A673 (cell line): ENCODE results near the gene DLEU7. TPM values are rescaled to one million over a fixed set of nuclear protein-coding genes. Genes with fewer than 3 reads are reported as not detected.

Experiments
- BruUV-seq: library from RNA; stranded (reverse); fragments of 400-500 nt; replicated peaks from 2 replicates; lab custom pipeline; 2021; lab: Mats Ljungman, UMichigan
- CTCF ChIA-PET: fragments of 300-600 bp; sonication (Branson Sonifier 250); formaldehyde crosslinking; loops from one replicate; lab custom pipeline; 2022; ENCODE audit warnings: antibody characterized with exemption; lab: Charles Lee
- POLR2A ChIA-PET: fragments of 300-600 bp; sonication (Branson Sonifier 250); formaldehyde crosslinking; loops from one replicate; lab custom pipeline; 2022; ENCODE audit warnings: antibody characterized with exemption; ENCODE audit not compliant: low non-redundant PET; lab: Charles Lee
- DNase-seq: peaks from one replicate; pipeline ENCODE4 v3.0.0-alpha.2; 2015; ENCODE audit warnings: low spot score
- H3K27ac ChIP-seq: fragments of 200-600 bp; sonication (generic); 2 replicates; pipeline ENCODE4 v1.5.1; 2016; ENCODE audit warnings: mixed run types, low read depth, mild to moderate bottlenecking, mixed read lengths, antibody characterized with exemption, low read length; ENCODE audit not compliant: poor library complexity, severe bottlenecking
- H3K27me3 ChIP-seq: fragments of 200-600 bp; sonication (generic); replicated peaks from 2 replicates; pipeline ENCODE4 v1.6.1; 2017; ENCODE audit warnings: mixed run types, low read depth, mild to moderate bottlenecking, mixed read lengths, antibody characterized with exemption, low read length; ENCODE audit not compliant: insufficient read depth, poor library complexity
- H3K36me3 ChIP-seq: fragments of 200-600 bp; sonication (generic); 2 replicates; pipeline ENCODE4 v1.6.1; 2016; ENCODE audit warnings: mixed run types, mild to moderate bottlenecking, mixed read lengths, antibody characterized with exemption, low read length; ENCODE audit not compliant: insufficient read depth, poor library complexity, severe bottlenecking
- H3K4me1 ChIP-seq: fragments of 200-600 bp; sonication (generic); 2 replicates; pipeline ENCODE4 v1.6.1; 2017; ENCODE audit warnings: mixed run types, mild to moderate bottlenecking, mixed read lengths, antibody characterized with exemption, low read length; ENCODE audit not compliant: insufficient read depth, poor library complexity, severe bottlenecking
- H3K4me3 ChIP-seq: fragments of 200-600 bp; sonication (generic); 2 replicates; pipeline ENCODE4 v1.5.1; 2016; ENCODE audit warnings: low read depth, mixed run types, mild to moderate bottlenecking, mixed read lengths, low read length; ENCODE audit not compliant: poor library complexity, severe bottlenecking
- H3K9me3 ChIP-seq: fragments of 200-600 bp; sonication (generic); 2 replicates; pipeline ENCODE4 v1.6.1; 2016; ENCODE audit warnings: mixed run types, low read depth, mild to moderate bottlenecking, mixed read lengths, antibody characterized with exemption, low read length; ENCODE audit not compliant: poor library complexity, severe bottlenecking
- CTCF ChIP-seq: fragments of 300-800, 200-600 bp; sonication (generic); conservative IDR thresholded peaks from 2 replicates; pipeline ENCODE4 v1.5.1; 2017; ENCODE audit warnings: low read depth, mild to moderate bottlenecking, antibody characterized with exemption, low read length, moderate library complexity, mixed read lengths
- EZH2 ChIP-seq: fragments of 200-600 bp; sonication (generic); IDR thresholded peaks from 2 replicates; pipeline ENCODE4 v1.6.1; 2017; ENCODE audit warnings: borderline replicate concordance, low read depth, mild to moderate bottlenecking, mixed read lengths, antibody characterized with exemption, low read length; ENCODE audit not compliant: poor library complexity, severe bottlenecking
- intact Hi-C: fragments of 100-400 bp; cut with micrococcal nuclease; formaldehyde crosslinking; loops from one replicate; pipeline ENCODE4 v1.10.0; 2022; ENCODE audit not compliant: unreplicated experiment
- total RNA-seq: library from RNA; stranded (reverse); gene quantifications from 2 replicates; pipeline ENCODE4 v1.2.3, GENCODE V29; 2021

The DLEU7 gene
- total RNA-seq, 1 experiment from 2014 or later: not detected

DNA sequence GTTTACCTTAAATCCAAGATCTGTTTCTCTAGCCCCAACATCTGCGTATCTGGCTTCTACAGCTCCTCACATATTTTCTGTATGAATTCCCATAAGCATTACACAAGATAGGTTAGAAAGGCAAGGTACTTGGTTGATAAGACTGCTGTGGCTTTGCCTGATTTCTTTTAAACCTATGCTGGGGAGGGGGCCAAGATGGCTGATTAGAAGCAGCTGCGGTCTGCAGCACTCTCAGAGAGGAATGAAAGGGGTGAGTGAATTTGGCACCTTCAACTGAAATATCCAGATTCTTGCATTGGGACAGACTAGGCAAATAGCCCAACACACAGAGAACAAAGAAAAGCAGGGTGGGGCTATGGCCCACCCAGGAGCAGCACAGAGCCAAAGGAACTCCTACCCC, 12.2 kb upstream of the DLEU7 start:
- no peak for TF ChIP-seq EZH2
- TF ChIP-seq CTCF: no peak
- Histone ChIP-seq H3K27ac (no peak overlapping the region), H3K4me1 (no peaks in the 10 kb centered on the region), H3K9me3 (no peaks in the 10 kb centered on the region), H3K36me3 (no peaks in the 10 kb centered on the region), H3K27me3 (no peaks in the 10 kb centered on the region), H3K4me3 (no peak overlapping the region)
- ChIA-PET POLR2A (no interaction called here), CTCF (no interaction called here)
- no TSS peak for BruUV-seq
- no peak for DNase-seq
- intact Hi-C loops: no loop called here

- DNase-seq: no peak
- no peak overlapping the region for H3K27ac ChIP-seq
- no peaks in the 10 kb centered on the region for H3K36me3 ChIP-seq
- no peaks in the 10 kb centered on the region for H3K9me3 ChIP-seq
- intact Hi-C loops: no loop called here
- TF ChIP-seq EZH2: no peak
- no peak for TF ChIP-seq CTCF
- no peaks in the 10 kb centered on the region for H3K4me1 ChIP-seq
- no peak overlapping the region for H3K4me3 ChIP-seq
- H3K27me3 ChIP-seq: no peaks in the 10 kb centered on the region
- ChIA-PET CTCF (no interaction called here), POLR2A (no interaction called here)
- no TSS peak for BruUV-seq
Measured at GRCh38 chr13:50850445-50850844, 7.0 kb upstream of the DLEU7 start.

DNA sequence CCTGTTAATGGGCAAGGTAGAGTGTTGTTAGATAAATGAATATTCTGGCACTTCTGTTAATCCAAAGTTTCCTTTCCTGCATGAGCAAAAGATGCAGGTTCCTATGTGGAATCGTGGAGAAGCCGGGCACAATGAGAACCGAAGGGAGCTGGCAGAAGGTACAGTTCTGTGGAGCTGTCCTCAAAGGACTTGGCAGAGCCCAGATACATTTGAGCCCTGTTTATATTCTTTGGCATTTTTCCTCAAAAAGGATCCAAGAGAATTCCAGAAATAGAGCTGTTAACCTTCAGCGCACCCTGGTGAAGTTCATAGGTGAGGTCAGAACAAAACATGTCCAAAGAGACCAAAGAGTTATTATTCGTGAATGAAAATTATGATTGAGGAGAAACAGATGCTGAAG, 4.0 kb upstream of the DLEU7 start:
- intact Hi-C loops: no loop called here
- ChIA-PET POLR2A (no interaction called here), CTCF (no interaction called here)
- no peaks in the 10 kb centered on the region for H3K27me3 ChIP-seq
- H3K4me3 ChIP-seq: no peak overlapping the region
- no peak overlapping the region for H3K27ac ChIP-seq
- no peaks in the 10 kb centered on the region for H3K36me3 ChIP-seq
- no TSS peak for BruUV-seq
- TF ChIP-seq EZH2: no peak
- no peak for TF ChIP-seq CTCF
- no peak for DNase-seq
- no peaks in the 10 kb centered on the region for H3K9me3 ChIP-seq
- H3K4me1 ChIP-seq: no peaks in the 10 kb centered on the region
